HG03457 (cell line): ENCODE results near the gene GASK1A.
"Not testable (repeated sequence)": the region's sequence is repeated elsewhere in the genome, so short reads cannot be mapped to it uniquely, and the experiment has no call there.

Experiments used
- ATAC-seq: cut with Tn5 transposase; IDR thresholded peaks from one replicate; pipeline ENCODE4 v1.9.1; 2021; ENCODE audit warnings: moderate number of reproducible peaks; ENCODE audit not compliant: unreplicated experiment

GASK1A gene

GRCh38 chr3:43061101-43061895, 82.2 kb downstream of the GASK1A start:
- no peak for ATAC-seq

GRCh38 chr3:43062040-43062563, 83.0 kb downstream of the GASK1A start:
- ATAC-seq, result no peak

GRCh38 chr3:43062564-43063040, 83.5 kb downstream of the GASK1A start:
- ATAC-seq, result no peak

GRCh38 chr3:43063114-43063513, 84.0 kb downstream of the GASK1A start:
- no peak for ATAC-seq

GRCh38 chr3:43070670-43071069, 91.6 kb downstream of the GASK1A start:
- ATAC-seq, result not testable (repeated sequence)

GRCh38 chr3:43071313-43071893, 92.3 kb downstream of the GASK1A start:
- no peak for ATAC-seq

GRCh38 chr3:43072361-43072760, 93.2 kb downstream of the GASK1A start:
- no peak for ATAC-seq

- no peak for ATAC-seq
Observed at GRCh38 chr3:43073116-43073835, 94.2 kb downstream of the GASK1A start.

- ATAC-seq, result no peak
Observed at GRCh38 chr3:43073836-43074220, 94.7 kb downstream of the GASK1A start.

- no peak for ATAC-seq
Observed at GRCh38 chr3:43074482-43074881, 95.4 kb downstream of the GASK1A start.

- no peak for ATAC-seq
Observed at GRCh38 chr3:43074901-43075689, 96.0 kb downstream of the GASK1A start.

GRCh38 chr3:43075904-43076661, 97.0 kb downstream of the GASK1A start:
- ATAC-seq, result no peak

- no peak for ATAC-seq
Observed at GRCh38 chr3:43076857-43077256, 97.7 kb downstream of the GASK1A start.

- ATAC-seq, result no peak
Observed at GRCh38 chr3:43077261-43077660, 98.2 kb downstream of the GASK1A start.

- ATAC-seq, result no peak
Observed at GRCh38 chr3:43077707-43078106, 98.6 kb downstream of the GASK1A start.

GRCh38 chr3:43079536-43080332, 100.6 kb downstream of the GASK1A start:
- ATAC-seq, result no peak

GRCh38 chr3:43080726-43081568, 101.8 kb downstream of the GASK1A start:
- ATAC-seq, result no peak

GRCh38 chr3:43081796-43082195, 102.7 kb downstream of the GASK1A start:
- no peak for ATAC-seq
